ENCODE data around the gene CTNNBL1. TPM values are rescaled to one million over a fixed set of nuclear protein-coding genes. Genes with fewer than 3 reads are reported as not detected.
A peak's percentile ranks its signal among the peaks of the same experiment; 100 is the strongest.
"Not testable (repeated sequence)": the region's sequence is repeated elsewhere in the genome, so short reads cannot be mapped to it uniquely, and the experiment has no call there.

CTNNBL1 gene
- total RNA-seq, 2 donors from 2014 or later = 59.0 to 91.3 TPM

DNA sequence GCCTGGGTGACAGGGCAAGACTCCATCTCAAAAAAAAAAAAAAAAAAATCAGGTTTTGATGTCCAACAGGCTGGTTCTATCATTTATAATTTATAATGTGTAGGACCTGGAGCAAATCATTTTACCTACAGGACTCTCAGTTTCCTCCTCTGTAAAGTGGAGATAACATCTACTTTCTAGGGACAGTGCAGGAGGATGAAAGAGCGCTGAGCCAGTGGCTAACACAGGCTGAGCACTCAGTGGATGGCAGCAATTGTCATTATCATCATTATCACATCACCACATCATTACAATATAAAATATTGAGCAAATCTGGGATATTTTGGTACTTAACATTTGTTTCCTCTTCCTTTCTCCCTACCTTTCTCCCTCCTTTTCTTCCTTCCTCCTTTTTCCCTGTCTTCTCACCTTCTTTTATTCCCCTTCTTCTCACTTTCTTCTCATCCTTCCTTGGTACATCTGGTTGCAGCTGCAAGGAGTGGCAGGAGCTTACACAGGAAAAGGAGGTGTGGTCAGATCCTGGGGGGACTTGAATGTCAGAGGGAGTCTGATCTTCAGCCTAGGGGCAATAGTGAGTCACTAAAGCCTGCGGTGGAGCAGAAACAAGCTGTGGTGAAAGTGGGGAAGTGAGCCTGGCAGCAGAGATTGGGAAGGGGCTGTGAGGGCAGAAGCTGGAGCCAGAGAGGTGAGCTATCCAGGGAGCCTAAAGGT, 24.6 kb upstream of the CTNNBL1 start:
- Mint-ChIP-seq H3K36me3 (ENCODE audit: low read depth) (no peaks in the 10 kb centered on the region), H3K27me3 (peaks cover 39% of the 10 kb centered on the region), H3K9me3 (peaks cover 5% of the 10 kb centered on the region), H3K27ac (no peak overlapping the region), H3K4me1 (peaks cover 5% of the 10 kb centered on the region), H3K4me3 (no peak overlapping the region)
- peak; percentile 35 for ATAC-seq (replicated peaks)

DNA sequence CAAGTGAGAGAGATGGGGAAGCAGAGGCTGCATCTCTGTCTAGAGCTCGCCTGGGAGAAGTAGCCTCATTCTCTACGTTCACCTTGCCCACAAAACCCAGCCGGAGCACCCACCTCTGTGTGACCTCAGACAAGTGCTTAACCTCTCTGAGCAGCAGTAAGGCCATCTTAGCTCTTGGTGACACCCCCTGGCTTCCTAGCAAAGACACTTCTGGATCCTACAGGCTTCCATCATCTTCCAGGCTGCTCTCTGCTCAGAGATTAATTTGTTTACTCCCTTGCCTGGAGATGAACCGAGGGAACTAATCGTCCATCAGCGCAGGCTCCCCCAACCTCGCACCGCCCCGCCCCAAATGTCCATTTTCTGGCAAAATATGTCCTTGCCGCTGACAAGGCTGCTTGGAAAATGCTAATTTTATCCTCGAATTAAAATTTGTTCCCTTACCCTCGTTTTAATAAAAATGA, 24.0 kb upstream of the CTNNBL1 start:
- Mint-ChIP-seq H3K4me1 (peaks cover 5% of the 10 kb centered on the region), H3K4me3 (no peak overlapping the region), H3K36me3 (ENCODE audit: low read depth) (no peaks in the 10 kb centered on the region), H3K27me3 (peaks cover 35% of the 10 kb centered on the region), H3K9me3 (no peaks in the 10 kb centered on the region), H3K27ac (no peak overlapping the region)
- ATAC-seq (replicated peaks) = peak; percentile 14

DNA sequence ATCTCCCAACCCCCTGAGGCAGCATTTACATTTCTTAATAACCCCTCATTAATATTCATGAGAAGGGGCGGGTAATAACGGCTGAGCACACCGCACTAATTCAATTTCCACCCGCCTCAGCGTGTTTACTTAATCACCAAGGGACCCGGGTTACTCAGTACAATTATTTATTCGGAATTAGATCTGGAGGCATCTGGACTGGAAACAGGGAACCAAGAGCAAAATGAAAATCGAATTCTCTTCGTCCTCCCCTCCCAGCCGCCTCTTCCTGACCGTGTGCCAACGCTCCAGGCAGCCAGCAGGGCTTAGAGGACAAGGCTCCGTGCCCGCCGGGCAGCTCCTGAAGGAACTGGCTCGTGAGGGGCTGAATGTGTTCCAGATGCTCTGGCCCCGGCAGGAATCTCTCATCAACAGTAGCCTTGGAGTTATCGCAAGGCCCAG, 23.5 kb upstream of the CTNNBL1 start:
- H3K27ac Mint-ChIP-seq = no peak overlapping the region
- ATAC-seq (replicated peaks) = no peak
- peaks cover 5% of the 10 kb centered on the region for H3K4me1 Mint-ChIP-seq
- no peak overlapping the region for H3K4me3 Mint-ChIP-seq
- no peaks in the 10 kb centered on the region for H3K9me3 Mint-ChIP-seq
- H3K27me3 Mint-ChIP-seq = peaks cover 35% of the 10 kb centered on the region
- H3K36me3 Mint-ChIP-seq (ENCODE audit: low read depth) = no peaks in the 10 kb centered on the region

DNA sequence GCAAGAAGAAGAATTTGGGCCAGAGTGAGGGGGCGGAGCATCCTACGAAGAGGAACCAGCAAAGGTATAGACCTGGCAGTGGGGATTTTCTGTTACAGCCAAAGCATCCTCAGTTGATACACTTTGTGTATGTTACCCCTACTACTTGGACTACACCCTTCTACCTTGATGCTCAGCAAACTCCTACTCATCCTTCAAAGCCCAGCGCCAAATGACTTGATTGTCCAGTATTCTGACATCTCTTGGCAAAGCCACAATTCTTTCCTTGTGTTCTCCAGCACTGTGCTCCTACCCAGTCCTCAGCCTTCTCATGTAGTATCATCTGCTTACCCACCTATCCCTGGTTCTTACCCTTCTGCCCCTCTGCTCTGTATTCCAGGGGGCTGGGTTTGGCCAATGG, 21.7 kb upstream of the CTNNBL1 start:
- no peaks in the 10 kb centered on the region for H3K36me3 Mint-ChIP-seq (ENCODE audit: low read depth)
- H3K9me3 Mint-ChIP-seq = no peaks in the 10 kb centered on the region
- no peak overlapping the region for H3K4me3 Mint-ChIP-seq
- H3K4me1 Mint-ChIP-seq = peaks cover 5% of the 10 kb centered on the region
- peaks cover 38% of the 10 kb centered on the region for H3K27me3 Mint-ChIP-seq
- no peak for ATAC-seq (replicated peaks)
- H3K27ac Mint-ChIP-seq = no peak overlapping the region

DNA sequence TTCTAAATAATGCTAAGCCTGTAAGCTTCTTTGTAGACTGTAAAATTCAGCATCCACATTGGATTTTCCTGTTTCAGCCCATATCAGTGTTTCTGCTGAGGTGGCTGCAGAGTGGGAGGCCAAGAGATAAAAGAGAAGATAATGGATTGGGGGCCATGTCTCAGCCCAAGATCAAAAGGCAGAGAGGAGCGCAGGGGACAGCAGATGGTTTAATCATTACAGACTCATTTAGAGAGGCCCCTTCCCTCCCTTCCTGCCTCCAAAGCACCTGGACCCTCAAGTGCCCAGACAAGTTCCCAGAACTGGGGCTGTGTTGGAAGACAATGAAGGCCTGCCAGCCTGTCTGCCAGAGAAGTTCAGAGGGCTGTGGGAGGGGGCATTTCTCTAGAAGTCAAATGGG, 20.4 kb upstream of the CTNNBL1 start:
- ATAC-seq (replicated peaks) = no peak
- no peaks in the 10 kb centered on the region for H3K36me3 Mint-ChIP-seq (ENCODE audit: low read depth)
- H3K4me3 Mint-ChIP-seq = no peak overlapping the region
- peaks cover 42% of the 10 kb centered on the region for H3K27me3 Mint-ChIP-seq
- H3K9me3 Mint-ChIP-seq = no peaks in the 10 kb centered on the region
- H3K4me1 Mint-ChIP-seq = peaks cover 5% of the 10 kb centered on the region
- no peak overlapping the region for H3K27ac Mint-ChIP-seq

DNA sequence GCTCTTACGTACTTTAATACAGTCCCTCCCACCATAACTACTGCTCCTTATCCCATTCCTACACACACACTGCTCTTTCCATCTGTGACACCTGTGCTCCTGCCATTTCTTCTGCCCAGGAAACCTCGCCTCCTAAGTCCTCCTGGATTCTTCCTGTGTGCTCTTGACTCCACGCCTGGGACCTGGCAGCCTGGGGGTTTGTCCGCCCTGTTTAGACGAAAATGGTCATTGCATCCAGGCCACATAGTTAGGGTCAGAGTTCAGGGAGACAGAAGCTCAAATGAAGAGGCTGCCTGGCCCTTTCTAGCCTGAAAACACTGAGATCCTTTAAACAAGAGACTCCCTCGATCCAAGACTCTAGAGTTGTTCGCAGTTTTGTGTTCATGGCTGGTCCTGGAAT, 17.4 kb upstream of the CTNNBL1 start:
- no peak for ATAC-seq (replicated peaks)
- Mint-ChIP-seq H3K9me3 (no peaks in the 10 kb centered on the region), H3K36me3 (ENCODE audit: low read depth) (no peaks in the 10 kb centered on the region), H3K4me3 (no peak overlapping the region), H3K27ac (no peak overlapping the region), H3K4me1 (no peaks in the 10 kb centered on the region), H3K27me3 (peaks cover 36% of the 10 kb centered on the region)

DNA sequence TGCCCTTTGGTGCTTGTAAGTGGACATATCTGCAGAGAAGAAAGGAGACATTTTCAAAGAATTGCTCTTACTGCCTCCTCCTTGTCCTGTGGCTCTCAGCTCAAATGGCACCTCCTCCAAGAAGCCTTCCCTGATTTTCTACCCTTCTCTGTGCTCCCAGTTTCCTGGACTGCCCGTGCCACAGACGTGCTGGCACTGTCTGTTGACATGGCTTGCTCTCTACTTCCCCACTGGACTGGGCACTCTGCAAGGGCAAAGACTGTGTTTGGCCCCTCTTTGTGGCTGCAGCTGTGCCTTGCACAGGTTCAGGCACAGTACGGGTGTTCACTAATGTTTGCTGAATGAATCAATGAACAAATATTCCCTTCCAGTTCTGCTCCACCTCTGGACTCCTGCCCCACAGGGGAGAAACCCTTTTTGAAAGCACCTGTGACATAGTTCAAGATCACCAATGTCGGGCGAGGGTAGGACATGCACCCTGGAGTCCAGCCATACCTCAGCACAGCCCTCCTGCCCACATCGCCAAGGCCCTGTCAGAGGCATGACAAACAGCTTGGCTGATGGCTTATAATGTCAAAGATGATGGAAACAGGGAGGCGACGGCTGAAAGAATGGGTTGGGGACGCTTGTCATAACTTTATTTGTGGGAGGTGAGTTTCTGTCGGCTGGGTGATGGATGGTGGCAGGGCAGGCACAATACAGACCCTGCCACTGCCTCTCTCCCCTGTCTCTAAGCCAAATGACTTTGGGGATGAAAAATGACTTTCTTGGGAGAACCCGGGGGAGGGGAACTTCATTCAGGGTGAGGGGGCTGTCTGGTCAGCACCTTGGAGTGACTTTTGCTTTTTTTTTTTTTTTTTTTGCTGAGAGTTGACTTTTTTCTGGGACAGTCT, 15.6 kb upstream of the CTNNBL1 start:
- H3K27ac Mint-ChIP-seq = no peak overlapping the region
- no peaks in the 10 kb centered on the region for H3K9me3 Mint-ChIP-seq
- H3K27me3 Mint-ChIP-seq = peaks cover 34% of the 10 kb centered on the region
- no peak overlapping the region for H3K4me3 Mint-ChIP-seq
- H3K4me1 Mint-ChIP-seq = no peaks in the 10 kb centered on the region
- no peak for ATAC-seq (replicated peaks)
- H3K36me3 Mint-ChIP-seq (ENCODE audit: low read depth) = no peaks in the 10 kb centered on the region

DNA sequence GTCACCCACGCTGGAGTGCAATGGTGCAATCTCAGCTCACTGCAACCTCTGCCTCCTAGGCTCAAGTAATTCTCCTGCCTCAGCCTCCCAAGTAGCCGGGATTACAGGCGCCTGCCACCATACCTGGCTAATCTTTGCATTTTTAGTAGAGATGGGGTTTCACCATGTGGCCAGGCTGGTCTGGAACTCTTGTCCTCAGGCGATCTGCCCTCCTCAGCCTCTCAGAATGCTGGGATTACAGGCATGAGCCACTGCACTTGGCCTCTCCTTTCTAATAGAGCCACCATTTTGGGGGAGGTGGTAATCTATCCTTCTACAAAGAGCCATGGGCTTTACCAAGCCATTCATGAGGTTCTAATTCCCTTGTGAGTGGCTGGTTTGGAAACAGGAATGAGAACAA, 14.1 kb upstream of the CTNNBL1 start:
- not testable (repeated sequence) for H3K4me1 Mint-ChIP-seq; ATAC-seq (replicated peaks); H3K27ac Mint-ChIP-seq; H3K9me3 Mint-ChIP-seq; H3K4me3 Mint-ChIP-seq; H3K36me3 Mint-ChIP-seq (ENCODE audit: low read depth)
- peaks cover 31% of the 10 kb centered on the region for H3K27me3 Mint-ChIP-seq

DNA sequence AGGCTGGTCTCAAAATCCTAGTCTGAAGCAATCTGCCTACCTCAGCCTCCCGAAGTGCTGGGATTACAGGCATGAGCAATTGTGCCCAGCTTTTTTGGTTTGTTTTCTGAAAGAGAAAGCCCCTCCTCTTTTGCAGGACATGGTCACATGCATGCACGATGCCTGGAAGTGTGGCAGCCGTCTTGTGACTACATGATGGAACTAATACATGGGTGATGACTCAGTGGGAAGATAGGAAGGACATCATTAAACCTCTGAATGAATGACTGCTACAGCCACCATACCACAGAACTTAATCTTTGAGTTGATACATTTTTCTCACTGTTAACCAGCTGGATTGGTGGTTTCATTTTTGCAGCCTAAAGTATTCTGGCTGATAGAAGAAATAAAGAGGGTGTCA, 13.4 kb upstream of the CTNNBL1 start:
- no peaks in the 10 kb centered on the region for H3K9me3 Mint-ChIP-seq
- no peaks in the 10 kb centered on the region for H3K4me1 Mint-ChIP-seq
- peaks cover 36% of the 10 kb centered on the region for H3K27me3 Mint-ChIP-seq
- peak; percentile 44 for ATAC-seq (replicated peaks)
- H3K4me3 Mint-ChIP-seq = no peak overlapping the region
- H3K27ac Mint-ChIP-seq = no peak overlapping the region
- no peaks in the 10 kb centered on the region for H3K36me3 Mint-ChIP-seq (ENCODE audit: low read depth)

DNA sequence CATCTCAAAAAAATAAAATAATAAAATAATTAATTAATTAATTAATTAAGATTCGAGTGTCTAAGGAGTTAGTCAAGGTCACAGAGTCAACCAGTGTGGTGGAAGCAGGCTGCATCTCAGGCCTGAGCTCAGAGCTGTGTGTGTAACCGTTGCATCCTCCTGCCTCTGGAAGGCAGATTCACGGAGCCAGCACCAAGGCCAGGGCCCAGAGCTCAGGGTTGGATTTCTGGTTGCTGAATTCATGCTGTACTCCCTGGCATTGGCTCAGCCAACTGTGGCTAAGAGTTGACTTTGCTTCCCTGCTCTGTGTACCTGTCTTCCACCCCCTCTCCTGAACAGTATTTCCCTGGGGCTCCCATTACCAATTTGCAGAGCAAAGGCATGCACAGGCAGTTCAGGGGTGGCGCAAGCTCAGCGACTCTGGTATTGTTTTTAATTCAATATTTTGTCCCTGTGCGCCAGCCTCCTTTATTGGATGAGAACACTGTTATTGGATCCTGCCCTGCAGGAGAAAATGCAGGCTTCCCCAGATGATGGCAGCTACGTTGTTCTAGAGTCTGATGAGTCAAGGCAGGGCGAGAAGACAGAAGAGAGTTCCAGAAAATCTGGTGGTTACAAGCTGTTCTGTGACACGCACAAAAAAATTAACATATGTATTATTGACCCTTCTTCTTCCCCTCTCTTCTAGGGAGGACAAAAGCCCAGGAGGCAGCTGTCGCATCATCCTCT, 12.3 kb upstream of the CTNNBL1 start:
- H3K27me3 Mint-ChIP-seq = peaks cover 34% of the 10 kb centered on the region
- H3K4me1 Mint-ChIP-seq = peaks cover 2% of the 10 kb centered on the region
- no peaks in the 10 kb centered on the region for H3K36me3 Mint-ChIP-seq (ENCODE audit: low read depth)
- H3K4me3 Mint-ChIP-seq = no peak overlapping the region
- no peak overlapping the region for H3K27ac Mint-ChIP-seq
- ATAC-seq (replicated peaks) = no peak
- H3K9me3 Mint-ChIP-seq = no peaks in the 10 kb centered on the region

DNA sequence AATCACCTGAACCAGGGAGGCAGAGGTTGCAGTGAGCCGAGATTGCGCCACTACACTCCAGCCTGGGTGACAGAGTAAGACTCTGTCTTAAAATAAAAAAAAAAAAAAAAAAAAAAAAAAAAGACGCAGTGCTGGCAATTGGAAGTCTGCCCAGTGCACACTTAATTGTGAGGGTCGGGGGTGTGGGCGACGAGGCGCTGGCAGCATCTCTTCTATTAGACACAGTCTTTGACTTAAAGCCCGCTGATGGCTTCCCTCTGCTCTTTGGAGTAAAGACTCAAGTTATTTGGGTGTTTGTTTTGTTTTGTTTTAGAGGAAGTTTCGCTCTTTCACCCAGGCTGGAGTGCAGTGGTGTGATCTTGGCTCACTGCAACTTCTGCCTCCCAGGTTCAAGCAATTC, 10.7 kb upstream of the CTNNBL1 start:
- ATAC-seq (replicated peaks); H3K9me3 Mint-ChIP-seq; H3K4me3 Mint-ChIP-seq; H3K27ac Mint-ChIP-seq; H3K36me3 Mint-ChIP-seq (ENCODE audit: low read depth): not testable (repeated sequence)
- Mint-ChIP-seq H3K4me1 (peaks cover 17% of the 10 kb centered on the region), H3K27me3 (peaks cover 28% of the 10 kb centered on the region)

DNA sequence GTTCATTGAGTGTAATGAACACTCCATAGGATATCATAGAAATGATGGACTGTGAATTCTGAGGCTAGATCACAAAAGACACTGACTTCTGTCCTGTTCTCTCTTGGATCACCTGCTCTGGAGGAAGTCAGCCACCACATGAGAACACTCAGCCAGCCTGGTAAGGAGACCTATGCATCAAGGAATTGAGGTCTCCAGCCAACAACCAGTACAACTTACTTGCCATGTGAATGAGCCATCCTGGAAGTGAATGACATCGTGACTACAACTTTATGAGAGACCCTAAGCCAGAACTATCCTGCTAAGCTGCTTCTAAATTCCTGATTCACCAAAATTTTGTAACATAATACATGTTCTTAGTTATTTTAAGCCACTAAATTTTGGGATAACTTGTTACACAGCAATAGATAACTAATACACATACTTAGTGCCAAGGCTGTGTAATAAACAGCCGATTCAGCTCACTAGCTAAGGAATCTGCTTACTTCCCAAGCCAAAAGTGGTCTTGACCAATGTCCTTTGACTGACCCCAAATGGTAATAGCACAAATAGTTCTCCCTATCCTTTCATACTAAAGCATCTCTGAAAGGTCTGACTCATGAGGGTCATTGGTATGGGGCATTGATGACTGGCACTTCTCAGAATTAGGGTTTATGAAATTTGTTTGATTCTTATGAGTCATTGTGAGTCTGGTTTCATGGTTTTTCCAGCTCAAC, 6.9 kb upstream of the CTNNBL1 start:
- H3K4me3 Mint-ChIP-seq = peak overlapping the region; percentile 38
- H3K27me3 Mint-ChIP-seq = peaks cover 27% of the 10 kb centered on the region
- peaks cover 23% of the 10 kb centered on the region for H3K4me1 Mint-ChIP-seq
- peak overlapping the region; percentile 52 for H3K27ac Mint-ChIP-seq
- no peaks in the 10 kb centered on the region for H3K9me3 Mint-ChIP-seq
- ATAC-seq (replicated peaks) = peak; percentile 97
- H3K36me3 Mint-ChIP-seq (ENCODE audit: low read depth) = no peaks in the 10 kb centered on the region

DNA sequence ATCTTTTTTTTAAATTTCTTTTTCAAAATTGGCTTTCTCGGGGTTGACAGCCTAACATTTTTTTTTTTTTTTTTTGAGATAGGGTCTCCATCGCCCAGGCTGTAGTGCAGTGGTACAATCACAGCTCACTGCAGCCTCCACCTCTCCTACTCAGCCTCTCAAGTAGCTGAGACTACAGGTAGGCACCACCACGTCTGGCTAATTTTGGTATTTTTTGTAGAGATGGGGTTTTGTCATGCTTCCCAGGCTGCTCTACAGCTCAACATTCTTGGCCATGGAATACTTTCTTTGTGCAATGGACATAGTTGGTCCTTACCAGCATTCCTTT, 6.4 kb upstream of the CTNNBL1 start:
- peaks cover 21% of the 10 kb centered on the region for H3K27me3 Mint-ChIP-seq
- ATAC-seq (replicated peaks) = peak; percentile 37
- H3K36me3 Mint-ChIP-seq (ENCODE audit: low read depth) = no peaks in the 10 kb centered on the region
- peaks cover 23% of the 10 kb centered on the region for H3K4me1 Mint-ChIP-seq
- H3K4me3 Mint-ChIP-seq = peak overlapping the region; percentile 38
- no peaks in the 10 kb centered on the region for H3K9me3 Mint-ChIP-seq
- H3K27ac Mint-ChIP-seq = peak overlapping the region; percentile 52

DNA sequence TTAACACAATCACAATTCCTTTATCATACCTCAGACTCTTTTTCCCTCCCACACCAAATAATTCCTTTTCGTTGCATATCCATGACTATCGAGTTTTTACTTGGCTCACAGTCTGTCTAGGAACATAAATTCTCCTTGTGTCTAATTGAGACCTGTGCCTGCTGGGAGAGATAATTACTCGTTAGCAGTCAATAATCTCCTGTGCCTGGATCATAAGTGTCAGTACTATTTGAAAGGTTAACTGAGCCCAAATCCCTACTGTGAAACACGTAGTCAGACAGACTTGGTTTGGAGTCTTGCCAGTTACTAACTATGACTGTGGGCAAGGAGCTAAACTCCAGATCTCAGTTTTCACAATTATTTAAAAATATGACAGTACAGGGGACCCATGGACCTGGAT, 5.7 kb upstream of the CTNNBL1 start:
- Mint-ChIP-seq H3K27me3 (peaks cover 20% of the 10 kb centered on the region), H3K4me1 (peaks cover 23% of the 10 kb centered on the region), H3K4me3 (peak overlapping the region; percentile 38), H3K27ac (peak overlapping the region; percentile 52), H3K9me3 (no peaks in the 10 kb centered on the region), H3K36me3 (ENCODE audit: low read depth) (no peaks in the 10 kb centered on the region)
- ATAC-seq (replicated peaks) = peak; percentile 39

All from activated T-helper 17 cell treated with anti-CD3 and anti-CD28 coated beads, Interleukin-2, amount 50 U/mL, for 72 hours (primary cell).